ENCODE results near the gene FOXR1. TPM values are rescaled to one million over a fixed set of nuclear protein-coding genes. Genes with fewer than 3 reads are reported as not detected.
"Not testable (repeated sequence)": the region's sequence is repeated elsewhere in the genome, so short reads cannot be mapped to it uniquely, and the experiment has no call there.

The FOXR1 gene
- total and polyA plus RNA-seq, 9 donors, result 1.7 TPM; not detected in 8

- TF ChIP-seq CTCF (IDR thresholded peaks at IDR 0.05), result no peak
- no peak for TF ChIP-seq EP300 (IDR thresholded peaks at IDR 0.05)
- no peak for TF ChIP-seq POLR2A (IDR thresholded peaks at IDR 0.05)
- Histone ChIP-seq H3K27ac (no peak overlapping the region), H3K4me3 (no peak overlapping the region), H3K4me1 (ENCODE audit: insufficient read depth) (no peaks in the 10 kb centered on the region), H3K27me3 (no peaks in the 10 kb centered on the region), H3K36me3 (no peaks in the 10 kb centered on the region), H3K9me3 (no peaks in the 10 kb centered on the region)
- 27 to 41% (median 32%) methylated on average over 3 of the region's 3 CpGs for WGBS, 3 donors
- DNase-seq, result no peak
- intact Hi-C loops (cut with DNase I), result no loop called here
Measured at GRCh38 chr11:118948000-118948399, 23.6 kb upstream of the FOXR1 start.

GRCh38 chr11:118953265-118953664 is 18.3 kb upstream of the FOXR1 start:
- Histone ChIP-seq H3K4me1 (ENCODE audit: insufficient read depth) (no peaks in the 10 kb centered on the region), H3K36me3 (no peaks in the 10 kb centered on the region), H3K4me3 (no peak overlapping the region), H3K27me3 (no peaks in the 10 kb centered on the region), H3K27ac (no peak overlapping the region), H3K9me3 (no peaks in the 10 kb centered on the region)
- intact Hi-C loops (cut with DNase I), result no loop called here
- no peak for TF ChIP-seq CTCF (IDR thresholded peaks at IDR 0.05)
- no peak for TF ChIP-seq EP300 (IDR thresholded peaks at IDR 0.05)
- no peak for TF ChIP-seq POLR2A (IDR thresholded peaks at IDR 0.05)
- WGBS, 3 donors, result 24 to 39% (median 27%) methylated on average over 6 of the region's 6 CpGs
- DNase-seq, result no peak

GRCh38 chr11:118953976-118954375 is 17.6 kb upstream of the FOXR1 start:
- 64 to 70% (median 68%) methylated on average over 6 of the region's 6 CpGs for WGBS, 3 donors
- H3K27ac ChIP-seq; intact Hi-C loops (cut with DNase I); H3K27me3 ChIP-seq; H3K36me3 ChIP-seq; DNase-seq; H3K4me1 ChIP-seq (ENCODE audit: insufficient read depth); H3K9me3 ChIP-seq; H3K4me3 ChIP-seq: not testable (repeated sequence)

- intact Hi-C loops (cut with DNase I), result loop anchor here (2.0 to 5.0 kb wide), 4 partner anchors 49 to 269 kb away; no protein-coding TSS in a partner anchor
- Histone ChIP-seq H3K9me3 (no peaks in the 10 kb centered on the region), H3K27me3 (no peaks in the 10 kb centered on the region), H3K4me3 (no peak within 1 kb of the TSS), H3K36me3 (no peaks in the 10 kb centered on the region), H3K4me1 (ENCODE audit: insufficient read depth) (no peaks in the 10 kb centered on the region), H3K27ac (no peak within 1 kb of the TSS)
- DNase-seq, result peak; percentile 84 to 91 (median 89)
- TF ChIP-seq CTCF (IDR thresholded peaks at IDR 0.05), result peak; percentile 95 to 97 (median 95)
- TF ChIP-seq EP300 (IDR thresholded peaks at IDR 0.05), result no peak
- 5 to 7% (median 5%) methylated on average over 7 of the region's 7 CpGs for WGBS, 3 donors
Measured at GRCh38 chr11:118956094-118956846, 15.3 kb upstream of the FOXR1 start, which contains the start of gene UPK2. TSS of gene UPK2 (plus strand) at chr11:118956298. CDS start at chr11:118956351, 53 bp downstream.

GRCh38 chr11:118956847-118957469 is 14.6 kb upstream of the FOXR1 start:
- H3K36me3 ChIP-seq, result no peaks in the 10 kb centered on the region
- no peak overlapping the region for H3K4me3 ChIP-seq
- H3K27ac ChIP-seq, result no peak overlapping the region
- no peak for TF ChIP-seq EP300 (IDR thresholded peaks at IDR 0.05)
- TF ChIP-seq POLR2A (IDR thresholded peaks at IDR 0.05), result no peak
- no peak for TF ChIP-seq CTCF (IDR thresholded peaks at IDR 0.05)
- 44 to 52% (median 47%) methylated on average over 14 of the region's 14 CpGs for WGBS, 3 donors
- intact Hi-C loops (cut with DNase I), result loop anchor here (2.0 to 5.0 kb wide), 4 partner anchors 50 to 270 kb away; no protein-coding TSS in a partner anchor
- DNase-seq, result no peak
- no peaks in the 10 kb centered on the region for H3K9me3 ChIP-seq
- no peaks in the 10 kb centered on the region for H3K27me3 ChIP-seq
- no peaks in the 10 kb centered on the region for H3K4me1 ChIP-seq (ENCODE audit: insufficient read depth)
